SK-N-SH treated with all-trans-retinoic acid at 6 μM for 48 hours (cell line): Measurements from ENCODE around the gene TRABD.

Experiments used
- ATAC-seq: fragments of 200-7000 bp; cut with Tn5 transposase; 3 replicates; pipeline ENCODE4 v1.9.1; 2020; ENCODE audit warnings: mild to moderate bottlenecking, moderate library complexity
- ARNTL ChIP-seq: fragments of 450-650 bp; formaldehyde crosslinking; IDR thresholded peaks from 2 replicates; pipeline ENCODE4 v1.5.0; 2020; ENCODE audit warnings: low read depth, mild to moderate bottlenecking, moderate library complexity, borderline replicate concordance
- BACH2 ChIP-seq: fragments of 250-450 bp; sonication (Bioruptor Pico); IDR thresholded peaks from 2 replicates; pipeline ENCODE4 v1.9.0; 2021; ENCODE audit warnings: mild to moderate bottlenecking, borderline replicate concordance
- CSDC2 ChIP-seq: fragments of 250-450 bp; sonication (Bioruptor Pico); IDR thresholded peaks from 2 replicates; pipeline ENCODE4 v1.5.0; 2020; ENCODE audit warnings: mild to moderate bottlenecking, moderate library complexity
- PATZ1 ChIP-seq: fragments of 250-450 bp; sonication (Bioruptor Pico); IDR thresholded peaks from 2 replicates; pipeline ENCODE4 v1.8.0; 2020; ENCODE audit warnings: mild to moderate bottlenecking, moderate library complexity, borderline replicate concordance
- PPARA ChIP-seq: fragments of 250-450 bp; sonication (Bioruptor Pico); IDR thresholded peaks from 2 replicates; pipeline ENCODE4 v1.5.0; 2020; ENCODE audit warnings: mild to moderate bottlenecking, borderline replicate concordance
- RARB ChIP-seq: fragments of 250-450 bp; sonication (Bioruptor Pico); IDR thresholded peaks from 2 replicates; pipeline ENCODE4 v1.8.0; 2021; ENCODE audit warnings: mild to moderate bottlenecking, moderate library complexity
- TOX ChIP-seq: fragments of 250-450 bp; sonication (Bioruptor Pico); IDR thresholded peaks from 2 replicates; pipeline ENCODE4 v1.8.0; 2021; ENCODE audit warnings: mild to moderate bottlenecking, moderate library complexity, borderline replicate concordance
- TSHZ2 ChIP-seq: fragments of 250-450 bp; sonication (Bioruptor Pico); IDR thresholded peaks from 2 replicates; pipeline ENCODE4 v1.5.0; 2020; ENCODE audit warnings: mild to moderate bottlenecking, moderate library complexity
- ZFP3 ChIP-seq: fragments of 250-450 bp; sonication (Bioruptor Pico); IDR thresholded peaks from 2 replicates; pipeline ENCODE4 v1.5.0; 2020; ENCODE audit warnings: mild to moderate bottlenecking, moderate library complexity
- ZNF565 ChIP-seq: fragments of 450-650 bp; formaldehyde crosslinking; conservative IDR thresholded peaks from 2 replicates; pipeline ENCODE4 v1.5.0; 2020; ENCODE audit warnings: low read depth, mild to moderate bottlenecking, moderate library complexity
- ZNF70 ChIP-seq: fragments of 450-650 bp; formaldehyde crosslinking; IDR thresholded peaks from 2 replicates; pipeline ENCODE4 v1.5.0; 2020; ENCODE audit warnings: mild to moderate bottlenecking, moderate library complexity
- ZNF8 ChIP-seq: fragments of 450-650 bp; formaldehyde crosslinking; IDR thresholded peaks from 2 replicates; pipeline ENCODE4 v1.5.0; 2020; ENCODE audit warnings: mild to moderate bottlenecking, moderate library complexity
- TF ChIP-seq, protein P1 (sequence below): fragments of 250-450 bp; sonication (Bioruptor Pico); IDR thresholded peaks from 2 replicates; pipeline ENCODE4 v1.8.0; 2021; ENCODE audit warnings: low read depth, mild to moderate bottlenecking, moderate library complexity, borderline replicate concordance
- TF ChIP-seq, protein P2 (sequence below): fragments of 250-450 bp; sonication (Bioruptor Pico); IDR thresholded peaks from 2 replicates; pipeline ENCODE4 v1.5.1; 2020; ENCODE audit warnings: low read depth, mild to moderate bottlenecking, moderate library complexity

Gene TRABD

GRCh38 chr22:50236731-50237409, 51.2 kb downstream of the TRABD start (continued):
- TF ChIP-seq TSHZ2 (CRISPR knock-in tag) (no peak), PATZ1 (CRISPR knock-in tag) (no peak), ZNF565 (CRISPR knock-in tag) (no peak), ZNF8 (CRISPR knock-in tag) (no peak), TOX (CRISPR knock-in tag) (no peak)

GRCh38 chr22:50238755-50239154, 53.0 kb downstream of the TRABD start:
- no peak for ATAC-seq
- TF ChIP-seq PPARA, result no peak
- no peak for TF ChIP-seq ZNF70 (CRISPR knock-in tag)
- TF ChIP-seq PATZ1 (CRISPR knock-in tag), result no peak
- no peak for TF ChIP-seq BACH2 (CRISPR knock-in tag)
- TF ChIP-seq RARB, result no peak
- TF ChIP-seq CSDC2 (CRISPR knock-in tag), result no peak
- TF ChIP-seq TOX (CRISPR knock-in tag), result no peak
- TF ChIP-seq ZNF8 (CRISPR knock-in tag), result no peak
- TF ChIP-seq, protein P1, sequence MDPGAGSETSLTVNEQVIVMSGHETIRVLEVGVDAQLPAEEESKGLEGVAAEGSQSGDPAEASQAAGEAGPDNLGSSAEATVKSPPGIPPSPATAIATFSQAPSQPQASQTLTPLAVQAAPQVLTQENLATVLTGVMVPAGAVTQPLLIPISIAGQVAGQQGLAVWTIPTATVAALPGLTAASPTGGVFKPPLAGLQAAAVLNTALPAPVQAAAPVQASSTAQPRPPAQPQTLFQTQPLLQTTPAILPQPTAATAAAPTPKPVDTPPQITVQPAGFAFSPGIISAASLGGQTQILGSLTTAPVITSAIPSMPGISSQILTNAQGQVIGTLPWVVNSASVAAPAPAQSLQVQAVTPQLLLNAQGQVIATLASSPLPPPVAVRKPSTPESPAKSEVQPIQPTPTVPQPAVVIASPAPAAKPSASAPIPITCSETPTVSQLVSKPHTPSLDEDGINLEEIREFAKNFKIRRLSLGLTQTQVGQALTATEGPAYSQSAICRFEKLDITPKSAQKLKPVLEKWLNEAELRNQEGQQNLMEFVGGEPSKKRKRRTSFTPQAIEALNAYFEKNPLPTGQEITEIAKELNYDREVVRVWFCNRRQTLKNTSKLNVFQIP, result no peak
- TF ChIP-seq ZNF565 (CRISPR knock-in tag), result no peak
- no peak for TF ChIP-seq ARNTL (CRISPR knock-in tag)
- no peak for TF ChIP-seq TSHZ2 (CRISPR knock-in tag)
- TF ChIP-seq, protein P2, sequence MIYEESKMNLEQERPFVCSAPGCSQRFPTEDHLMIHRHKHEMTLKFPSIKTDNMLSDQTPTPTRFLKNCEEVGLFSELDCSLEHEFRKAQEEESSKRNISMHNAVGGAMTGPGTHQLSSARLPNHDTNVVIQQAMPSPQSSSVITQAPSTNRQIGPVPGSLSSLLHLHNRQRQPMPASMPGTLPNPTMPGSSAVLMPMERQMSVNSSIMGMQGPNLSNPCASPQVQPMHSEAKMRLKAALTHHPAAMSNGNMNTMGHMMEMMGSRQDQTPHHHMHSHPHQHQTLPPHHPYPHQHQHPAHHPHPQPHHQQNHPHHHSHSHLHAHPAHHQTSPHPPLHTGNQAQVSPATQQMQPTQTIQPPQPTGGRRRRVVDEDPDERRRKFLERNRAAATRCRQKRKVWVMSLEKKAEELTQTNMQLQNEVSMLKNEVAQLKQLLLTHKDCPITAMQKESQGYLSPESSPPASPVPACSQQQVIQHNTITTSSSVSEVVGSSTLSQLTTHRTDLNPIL (CRISPR knock-in tag), result no peak
- no peak for TF ChIP-seq ZFP3

DNA sequence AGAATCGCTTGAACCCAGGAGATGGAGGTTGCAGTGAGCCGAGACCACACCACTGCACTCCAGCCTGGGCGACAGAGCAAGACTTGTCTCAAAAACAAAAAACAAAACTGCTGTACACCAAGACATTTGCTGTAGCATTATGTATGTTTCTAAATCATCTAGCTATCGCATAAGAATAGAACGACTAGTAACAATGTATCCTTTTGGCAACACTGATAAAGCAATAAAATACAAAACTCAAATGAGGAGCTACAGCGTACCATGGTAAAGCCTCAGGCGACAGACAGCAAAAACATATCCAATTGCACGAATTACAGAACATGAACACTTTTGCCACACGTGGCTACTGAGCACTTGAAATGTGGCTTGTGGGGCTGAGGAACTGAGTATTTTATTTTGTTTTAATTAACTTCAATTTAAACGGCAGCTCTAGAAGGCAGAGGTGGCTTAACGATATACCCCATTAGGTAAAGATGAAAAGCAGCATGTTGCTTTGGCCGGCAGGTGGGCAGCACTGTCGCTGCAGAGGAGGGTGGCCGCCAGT, 56.8 kb downstream of the TRABD start:
- no peak for ATAC-seq

More for the DNA sequence above, 56.8 kb downstream of the TRABD start:
- TF ChIP-seq ZNF8 (CRISPR knock-in tag) (no peak), ARNTL (CRISPR knock-in tag) (no peak), ZNF565 (CRISPR knock-in tag) (no peak), PPARA (no peak), ZNF70 (CRISPR knock-in tag) (no peak), RARB (no peak)
- TF ChIP-seq, protein P1, result no peak
